ENCODE measurements around the gene FGF11.
A peak's percentile ranks its signal among the peaks of the same experiment; 100 is the strongest.

The FGF11 gene

GRCh38 chr17:7440834-7441195 lies 1.5 kb downstream of the FGF11 start:
- CTCF ChIA-PET, result interaction anchor here (1.0 to 1.5 kb wide), 3 partner anchors 35 to 120 kb away, joined by 3 to 4 read pairs (median 3); no protein-coding TSS in a partner anchor
- no peak for DNase-seq (ENCODE audit: low spot score)
- POLR2A ChIA-PET (ENCODE audit: low non-redundant PET), result interaction anchor here (0.7 to 1.1 kb wide), 4 partner anchors 10 to 119 kb away, joined by 3 to 10 read pairs (median 4); no protein-coding TSS in a partner anchor
- peak overlapping the region; percentile 84 for H3K27ac ChIP-seq
- no peak for TF ChIP-seq CTCF (conservative IDR thresholded peaks at IDR 0.05; ENCODE audit: low read depth)

- peak overlapping the region; percentile 84 for H3K27ac ChIP-seq
- ChIA-PET CTCF (interaction anchor here (1.1 to 1.5 kb wide), 2 partner anchors 86 to 119 kb away, joined by 3 to 4 read pairs; no protein-coding TSS in a partner anchor), POLR2A (ENCODE audit: low non-redundant PET) (interaction anchor here (0.7 to 1.1 kb wide), 4 partner anchors 10 to 119 kb away, joined by 3 to 10 read pairs (median 4); no protein-coding TSS in a partner anchor)
- DNase-seq (ENCODE audit: low spot score), result no peak
- no peak for TF ChIP-seq CTCF (conservative IDR thresholded peaks at IDR 0.05; ENCODE audit: low read depth)
These were observed 2.0 kb downstream of the FGF11 start for GRCh38 chr17:7441266-7441665.

- H3K27ac ChIP-seq, result peak overlapping the region; percentile 84
- DNase-seq (ENCODE audit: low spot score), result no peak
- POLR2A ChIA-PET (ENCODE audit: low non-redundant PET), result interaction anchor here (0.5 to 0.6 kb wide), 2 partner anchors 9 to 42 kb away, joined by 3 to 5 read pairs; partner anchors contain the start of gene POLR2A
- CTCF ChIA-PET, result no interaction called here
- TF ChIP-seq CTCF (conservative IDR thresholded peaks at IDR 0.05; ENCODE audit: low read depth), result no peak
These were observed 2.8 kb downstream of the FGF11 start for GRCh38 chr17:7442142-7442541.

DNA sequence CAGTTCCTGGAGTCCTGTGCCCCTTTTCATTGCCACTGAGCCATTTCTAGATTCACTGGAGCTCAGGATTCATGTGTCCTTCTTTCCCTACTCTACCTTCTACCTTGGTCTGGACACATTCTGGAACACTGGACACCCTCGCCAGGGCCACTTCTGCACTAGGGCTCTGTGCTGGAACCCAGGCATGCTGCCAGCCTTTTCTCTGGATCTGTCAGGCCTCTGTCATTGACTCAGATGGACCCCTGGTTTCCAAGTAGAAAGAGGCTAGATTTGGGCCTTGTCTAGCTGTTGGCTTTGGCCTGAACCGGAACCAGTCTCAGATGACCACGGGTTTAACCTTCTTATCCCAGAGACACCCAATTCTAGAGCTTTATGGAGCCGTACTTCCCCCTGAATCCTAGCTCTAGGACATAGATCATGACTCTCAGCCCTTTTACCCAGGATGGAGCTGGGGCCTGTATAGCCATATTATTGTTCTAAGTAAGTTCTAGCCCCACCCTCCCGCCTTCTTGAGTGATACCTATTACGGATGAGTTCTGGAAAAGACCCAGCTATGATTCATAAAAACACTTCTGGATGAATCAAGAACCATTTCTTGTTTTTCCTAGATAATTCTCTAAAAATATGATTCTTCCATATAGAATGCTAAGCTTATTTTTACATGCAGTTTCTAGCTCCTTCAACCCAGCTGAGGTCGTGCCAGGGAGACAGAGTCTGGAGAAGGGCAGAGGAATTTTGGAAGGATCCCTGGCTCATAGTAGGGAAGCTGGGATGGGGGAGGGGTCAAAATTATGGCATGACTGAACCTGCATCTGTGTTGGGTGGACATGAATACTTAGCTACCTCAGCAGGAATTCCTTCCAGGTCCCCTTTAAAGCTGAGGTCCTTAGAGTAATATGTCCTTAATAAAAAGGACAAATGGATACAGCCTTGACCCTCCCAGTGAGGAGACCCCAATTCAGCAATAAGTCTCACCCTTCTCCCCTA lies 4.5 kb downstream of the FGF11 start:
- POLR2A ChIA-PET (ENCODE audit: low non-redundant PET), result interaction anchor here (0.6 to 1.1 kb wide), 3 partner anchors 19 to 112 kb away, joined by 3 to 7 read pairs (median 3); no protein-coding TSS in a partner anchor
- H3K27ac ChIP-seq, result peak overlapping the region; percentile 84
- no peak for TF ChIP-seq CTCF (conservative IDR thresholded peaks at IDR 0.05; ENCODE audit: low read depth)
- DNase-seq (ENCODE audit: low spot score), result peak; percentile 64
- CTCF ChIA-PET, result interaction anchor here (0.7 kb wide), 1 partner anchor 31 kb away, joined by 3 read pairs; no protein-coding TSS in a partner anchor

GRCh38 chr17:7444682-7445618 lies 5.6 kb downstream of the FGF11 start, which contains the start of gene CHRNB1:
Gene CHRNB1, plus strand, starts transcription at chr17:7445061. Its CDS starts 67 bp downstream, at chr17:7445128.
- TF ChIP-seq CTCF (conservative IDR thresholded peaks at IDR 0.05; ENCODE audit: low read depth), result no peak
- ChIA-PET CTCF (interaction anchor here (0.6 to 0.7 kb wide), 2 partner anchors 30 to 50 kb away, joined by 3 read pairs; no protein-coding TSS in a partner anchor), POLR2A (ENCODE audit: low non-redundant PET) (interaction anchor here (0.7 to 1.1 kb wide), 2 partner anchors 17 to 18 kb away, joined by 3 read pairs; no protein-coding TSS in a partner anchor)
- no peak for DNase-seq (ENCODE audit: low spot score)
- peak within 1 kb of the TSS; percentile 84 for H3K27ac ChIP-seq

All from RWPE1 (cell line).